ENCODE results near the gene RMDN2.

DNA sequence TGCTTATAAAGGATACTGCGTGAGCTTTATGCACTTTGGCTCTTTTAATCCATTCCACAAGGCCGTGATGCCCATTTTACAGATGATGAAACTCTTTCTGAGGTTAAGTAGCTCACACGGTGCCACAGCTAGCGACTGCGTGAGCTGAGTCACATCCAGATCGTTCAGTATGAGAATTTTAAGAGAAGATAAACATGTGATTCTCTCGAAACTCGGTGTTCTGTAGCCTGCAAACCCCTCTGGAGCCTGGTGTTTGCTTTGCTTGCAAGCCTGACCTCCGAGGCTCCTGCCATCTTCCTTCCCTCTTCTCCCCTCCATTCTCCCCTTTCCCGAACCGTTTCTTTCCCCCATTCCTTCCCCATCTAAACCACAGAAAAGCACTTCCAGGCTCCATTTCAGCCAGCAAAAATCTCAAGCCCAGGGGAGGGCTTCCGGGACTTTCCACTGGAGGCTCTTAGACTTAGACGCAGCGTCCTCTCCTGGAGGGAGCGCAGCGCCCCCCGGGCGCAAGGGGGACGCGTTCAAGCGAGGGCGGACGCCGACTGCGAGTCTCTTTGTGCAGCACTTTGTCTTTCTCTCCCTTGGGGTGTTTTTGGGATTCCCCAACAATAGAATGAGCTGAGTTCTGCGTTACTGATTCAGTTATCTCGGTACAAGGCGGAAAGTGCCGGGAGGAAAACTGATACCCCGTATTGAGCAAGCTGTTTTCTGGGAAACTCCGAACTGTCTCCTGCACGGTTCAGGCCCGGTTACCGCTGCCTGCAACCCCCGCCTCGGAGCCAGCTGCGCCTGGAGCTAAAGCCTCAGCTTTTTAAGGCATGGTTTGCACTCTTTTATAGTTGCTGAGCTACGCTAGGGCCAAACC lies 112.9 kb downstream of the RMDN2 start:
- TF ChIP-seq CTCF (optimal IDR thresholded peaks at IDR 0.05 in 1 of 3, IDR thresholded peaks at IDR 0.05 in 1 of 3, conservative IDR thresholded peaks at IDR 0.05 in 1 of 3; ENCODE audit: extremely low read depth in 1 of 3, insufficient read depth in 2 of 3, low read length in 3 of 3) (peak in 1 of 3 experiments; percentile 7), EZH2 (IDR thresholded peaks at IDR 0.05; ENCODE audit: low read length) (no peak)

Data from keratinocyte (primary cell).